NOMO-1 treated with dmso at 0.1 percent for 144 hours (cell line): ENCODE measurements around the gene SERTAD2.

Experiments
- DNase-seq: peaks from one replicate; lab custom pipeline; 2025; ENCODE audit not compliant: unreplicated experiment; lab: John Stamatoyannopoulos, UW

Gene SERTAD2

GRCh38 chr2:64629875-64630274 lies 23.8 kb downstream of the SERTAD2 start:
- no peak for DNase-seq

GRCh38 chr2:64629329-64629781 lies 24.4 kb downstream of the SERTAD2 start:
- no peak for DNase-seq

GRCh38 chr2:64627860-64628841 lies 25.6 kb downstream of the SERTAD2 start:
- no peak for DNase-seq

GRCh38 chr2:64626963-64627760 lies 26.6 kb downstream of the SERTAD2 start:
- no peak for DNase-seq

GRCh38 chr2:64626146-64626809 lies 27.4 kb downstream of the SERTAD2 start:
- no peak for DNase-seq

GRCh38 chr2:64625299-64626145 lies 28.2 kb downstream of the SERTAD2 start:
- peak; percentile 25 for DNase-seq

GRCh38 chr2:64624862-64625261 lies 28.9 kb downstream of the SERTAD2 start:
- DNase-seq = no peak

GRCh38 chr2:64624108-64624610 lies 29.6 kb downstream of the SERTAD2 start:
- no peak for DNase-seq

GRCh38 chr2:64623242-64623850 lies 30.4 kb downstream of the SERTAD2 start:
- no peak for DNase-seq

GRCh38 chr2:64622443-64623241 lies 31.1 kb downstream of the SERTAD2 start:
- DNase-seq = no peak

- DNase-seq = no peak
Measured at GRCh38 chr2:64620661-64621060, 33.1 kb downstream of the SERTAD2 start.

GRCh38 chr2:64617631-64618151 lies 36.0 kb downstream of the SERTAD2 start:
- no peak for DNase-seq

- no peak for DNase-seq
Measured at GRCh38 chr2:64615844-64616536, 37.7 kb downstream of the SERTAD2 start.

- no peak for DNase-seq
Measured at GRCh38 chr2:64615192-64615763, 38.4 kb downstream of the SERTAD2 start.

GRCh38 chr2:64613276-64613675 lies 40.4 kb downstream of the SERTAD2 start:
- DNase-seq = no peak

GRCh38 chr2:64612575-64613195 lies 41.0 kb downstream of the SERTAD2 start:
- no peak for DNase-seq

GRCh38 chr2:64610316-64610855 lies 43.3 kb downstream of the SERTAD2 start:
- no peak for DNase-seq
